KG1 (cell line): ENCODE data around the gene YY1.
"Not testable (repeated sequence)": the region's sequence is repeated elsewhere in the genome, so short reads cannot be mapped to it uniquely, and the experiment has no call there.

Experiments
- DNase-seq: peaks from one replicate; lab custom pipeline; 2025; lab: John Stamatoyannopoulos, UW

YY1 gene

DNA sequence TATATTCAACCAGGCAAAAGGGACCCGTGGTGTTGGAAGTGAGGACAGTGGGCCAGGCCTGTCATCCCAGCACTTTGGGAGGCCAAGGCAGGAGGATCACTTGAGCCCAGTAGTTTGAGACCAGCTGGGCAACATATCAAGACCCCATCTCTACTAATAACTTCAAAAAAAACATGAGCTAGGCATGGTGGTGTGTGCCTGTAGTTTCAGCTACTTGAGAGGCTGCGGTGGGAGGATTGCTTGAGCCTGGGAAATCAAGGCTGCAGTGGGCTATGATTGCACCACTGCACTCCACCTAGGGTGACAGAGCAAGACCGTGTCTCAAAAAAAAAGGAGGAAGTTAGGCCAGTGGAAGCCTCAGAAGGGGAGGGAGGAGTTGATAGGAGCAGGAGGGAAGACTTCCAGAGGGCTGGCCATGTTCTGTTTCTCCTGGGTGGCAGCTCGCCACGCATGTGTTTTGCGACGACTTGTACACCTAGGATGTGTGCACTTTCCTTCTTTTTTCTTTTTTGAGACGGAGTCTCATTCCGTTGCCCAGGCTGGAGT, 57.2 kb downstream of the YY1 start:
- DNase-seq = no peak

- not testable (repeated sequence) for DNase-seq
These were observed 57.8 kb downstream of the YY1 start for GRCh38 chr14:100296729-100297128.

DNA sequence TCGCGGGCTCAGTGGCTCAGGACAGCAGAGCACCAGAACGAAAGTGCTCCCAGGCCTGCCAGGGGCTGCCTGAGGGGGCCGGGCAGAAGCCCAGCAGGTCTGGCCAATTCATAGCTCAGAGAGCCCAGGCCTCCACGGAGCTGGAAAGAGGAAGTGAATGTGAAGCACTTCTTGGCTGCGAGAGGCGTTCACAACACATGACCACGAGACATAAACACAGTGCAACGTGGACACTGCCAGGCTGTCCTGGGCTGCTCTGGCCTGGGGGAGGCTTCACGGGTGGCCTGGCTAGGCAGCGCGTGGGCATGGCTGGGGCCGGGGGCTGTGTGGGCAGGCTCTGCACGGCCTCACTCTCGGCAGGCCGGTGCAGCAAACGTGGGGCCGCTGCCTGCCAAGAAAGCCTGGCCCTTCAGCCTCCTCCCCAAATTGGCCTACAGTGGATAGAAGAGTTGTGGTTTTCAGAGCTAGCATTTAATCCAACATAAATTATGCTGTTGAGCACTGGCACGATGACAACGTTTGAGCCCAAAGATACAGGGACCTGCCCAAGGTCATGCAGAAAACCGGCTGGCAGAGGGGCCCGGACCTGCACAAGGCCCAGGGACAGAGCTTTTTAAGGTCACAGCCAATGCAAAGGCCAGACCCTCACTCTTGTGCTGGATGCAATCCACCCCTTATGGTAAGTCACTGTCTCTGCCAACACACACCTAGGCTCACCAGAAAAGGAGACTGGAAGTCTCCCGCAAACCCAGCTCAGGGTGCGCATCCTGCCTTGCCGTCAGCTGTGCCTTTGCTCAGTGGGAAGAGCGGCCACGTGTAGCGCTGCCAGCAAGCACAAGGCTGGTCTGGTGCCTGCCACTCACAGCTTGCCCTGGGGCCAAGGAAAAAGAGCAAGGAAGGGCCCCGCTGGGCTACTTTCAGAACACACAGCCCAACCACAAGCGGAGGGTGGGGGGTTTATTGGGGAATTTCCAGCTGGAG, 58.7 kb downstream of the YY1 start:
- peak; percentile 37 for DNase-seq

GRCh38 chr14:100298551-100299237, 59.8 kb downstream of the YY1 start:
- no peak for DNase-seq

- DNase-seq = no peak
These were observed 60.3 kb downstream of the YY1 start for GRCh38 chr14:100299238-100299560.

DNA sequence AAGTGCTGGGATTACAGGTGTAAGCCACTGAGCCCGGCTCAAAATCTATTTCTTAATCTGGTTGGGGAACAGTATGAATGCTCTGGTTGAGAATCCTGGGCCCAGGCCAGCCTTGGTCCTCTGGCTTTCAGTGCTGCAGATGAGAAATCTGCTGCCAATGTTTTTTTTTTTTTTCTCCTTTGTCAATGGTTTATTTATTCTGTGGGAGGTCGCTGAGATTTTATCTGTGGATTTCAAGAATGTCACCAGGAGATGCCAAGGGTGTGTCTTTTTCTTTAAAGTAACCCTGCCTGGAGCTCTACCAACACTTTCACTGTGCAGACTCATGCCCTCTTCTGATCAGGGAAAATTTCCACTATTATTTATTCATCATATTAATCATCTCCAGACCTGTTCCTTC, 63.7 kb downstream of the YY1 start:
- no peak for DNase-seq

DNA sequence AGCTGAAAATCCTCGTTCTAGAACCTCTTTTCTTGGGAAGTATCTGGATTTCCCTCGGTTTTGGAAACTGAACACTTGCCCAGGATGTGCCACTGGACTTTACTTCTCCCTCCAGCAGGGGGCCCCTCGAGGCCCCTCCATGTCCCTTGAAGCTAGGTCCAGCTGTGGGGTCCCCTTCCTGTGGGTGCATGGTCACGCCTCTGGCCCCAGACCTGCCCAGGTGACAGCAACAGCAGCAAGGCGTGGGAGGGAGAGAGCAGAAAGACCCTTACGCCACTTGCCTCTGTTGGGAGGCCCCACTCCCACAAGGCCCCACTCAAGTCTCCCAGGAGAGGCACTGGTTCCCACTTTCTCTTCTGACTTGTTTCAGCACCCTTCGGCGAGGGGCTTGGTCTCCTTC, 64.2 kb downstream of the YY1 start:
- DNase-seq = no peak

- no peak for DNase-seq
These were observed 65.0 kb downstream of the YY1 start for GRCh38 chr14:100303925-100304324.

GRCh38 chr14:100304825-100305323, 65.9 kb downstream of the YY1 start:
- no peak for DNase-seq

DNA sequence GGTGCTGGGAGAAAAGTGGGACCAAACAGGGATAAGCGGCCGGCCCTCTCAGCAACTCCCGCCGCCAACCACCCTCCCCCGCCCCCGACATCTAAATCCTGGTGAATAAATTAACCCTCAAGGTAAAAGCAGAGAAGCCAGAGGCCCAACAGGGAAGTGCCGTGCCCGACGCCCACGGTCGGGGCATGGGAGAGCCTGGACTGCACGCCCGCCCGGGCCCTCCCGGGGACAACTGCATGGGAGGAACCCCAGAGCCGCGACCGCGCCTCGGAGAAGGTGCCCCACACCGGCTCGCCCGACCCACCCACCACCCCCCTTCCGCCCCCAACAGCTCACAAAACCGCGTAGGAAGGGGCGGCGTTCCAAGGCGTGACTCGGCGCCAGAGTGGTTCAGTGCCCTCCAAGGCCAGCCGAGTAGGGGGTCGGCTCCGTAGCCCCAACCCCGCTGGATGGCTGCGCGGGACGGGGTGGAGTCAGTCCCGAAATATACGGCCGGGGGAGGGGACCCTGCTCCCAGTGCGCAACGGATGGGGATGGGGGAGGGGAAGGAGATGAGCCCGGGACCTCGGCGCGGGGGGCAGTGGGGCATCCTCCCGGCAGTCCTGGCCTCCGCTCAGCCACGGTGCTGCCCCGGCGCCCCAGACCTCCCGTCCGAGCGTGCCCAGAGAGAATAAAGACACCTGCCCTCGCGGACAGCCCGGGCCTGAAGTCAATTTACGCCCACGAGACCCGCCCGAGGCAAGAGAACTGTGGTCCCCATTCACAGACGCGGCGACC, 66.6 kb downstream of the YY1 start:
- DNase-seq = no peak

GRCh38 chr14:100306101-100306997, 67.4 kb downstream of the YY1 start, which contains the start of gene SLC25A29:
SLC25A29 (minus strand) TSS chr14:100306444; CDS start chr14:100306232, 212 bp downstream.
- peak; percentile 62 for DNase-seq

- no peak for DNase-seq
These were observed 68.2 kb downstream of the YY1 start for GRCh38 chr14:100306998-100307765.

GRCh38 chr14:100307766-100308426, 69.0 kb downstream of the YY1 start:
- DNase-seq = no peak

GRCh38 chr14:100308427-100308792, 69.5 kb downstream of the YY1 start:
- DNase-seq = not testable (repeated sequence)

DNA sequence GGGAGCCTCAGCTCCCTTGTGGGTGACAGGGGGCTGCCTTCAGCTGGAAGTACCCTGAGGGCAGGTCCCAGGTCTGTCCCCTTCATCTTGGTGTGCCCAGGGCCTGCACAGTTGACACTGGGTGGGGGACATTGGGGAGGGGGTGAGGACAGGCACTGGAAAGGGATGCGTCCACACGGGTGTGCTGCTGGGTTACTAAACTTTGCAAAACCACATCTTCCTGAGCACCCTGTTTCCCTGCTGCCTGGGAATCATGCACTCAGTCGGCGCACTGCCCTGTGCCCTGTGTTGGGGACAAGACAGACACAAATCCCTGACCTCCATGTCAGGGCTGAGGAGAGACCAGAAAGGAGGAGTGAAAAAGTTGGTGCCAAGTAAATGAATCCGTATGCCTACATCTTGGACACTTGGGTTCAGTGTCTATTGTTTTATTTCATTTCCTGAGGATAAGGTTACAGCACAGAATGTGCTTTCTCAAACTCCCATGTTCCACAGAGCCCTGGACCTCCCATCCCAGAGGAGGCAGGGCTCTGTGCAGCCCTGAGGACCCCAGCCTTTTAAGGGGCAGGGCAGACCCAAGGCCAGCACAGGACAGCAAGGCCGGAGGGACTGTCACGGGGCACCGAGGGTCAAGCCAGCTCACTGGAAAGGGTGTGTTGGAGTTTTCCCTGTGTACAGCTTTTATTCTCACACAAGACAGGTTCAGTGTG, 70.2 kb downstream of the YY1 start:
- no peak for DNase-seq

GRCh38 chr14:100312110-100312876, 73.3 kb downstream of the YY1 start:
- peak; percentile 17 for DNase-seq

- peak; percentile 18 for DNase-seq
These were observed 74.0 kb downstream of the YY1 start for GRCh38 chr14:100312877-100313400.
